Measurements from ENCODE around the gene ORC4.
"Not testable (repeated sequence)": the region's sequence is repeated elsewhere in the genome, so short reads cannot be mapped to it uniquely, and the experiment has no call there.

Gene ORC4

GRCh38 chr2:148021059-148021861 lies 723 bp upstream of the ORC4 start, which contains the start of gene MBD5:
MBD5 (plus strand) TSS chr2:148021091.
- DNase-seq: peak in 33 of 56 donors; percentile 15 to 79 (median 56)

GRCh38 chr2:148014616-148015015 lies 5.9 kb downstream of the ORC4 start:
- no peak for DNase-seq

GRCh38 chr2:148013876-148014275 lies 6.7 kb downstream of the ORC4 start:
- no peak for DNase-seq

- DNase-seq: not testable (repeated sequence)
These were observed 12.1 kb downstream of the ORC4 start for GRCh38 chr2:148008411-148008810.

GRCh38 chr2:148007219-148007900 lies 13.2 kb downstream of the ORC4 start:
- DNase-seq: no peak

- DNase-seq: no peak
These were observed 14.1 kb downstream of the ORC4 start for GRCh38 chr2:148006249-148007007.

GRCh38 chr2:148002420-148002819 lies 18.1 kb downstream of the ORC4 start:
- not testable (repeated sequence) for DNase-seq

- DNase-seq: no peak
These were observed 20.4 kb downstream of the ORC4 start for GRCh38 chr2:148000095-148000494.

- no peak for DNase-seq
These were observed 21.4 kb downstream of the ORC4 start for GRCh38 chr2:147999126-147999525.

- no peak for DNase-seq
These were observed 22.3 kb downstream of the ORC4 start for GRCh38 chr2:147998203-147998602.

GRCh38 chr2:147996828-147997227 lies 23.7 kb downstream of the ORC4 start:
- no peak for DNase-seq

- DNase-seq: not testable (repeated sequence)
These were observed 25.6 kb downstream of the ORC4 start for GRCh38 chr2:147994965-147995364.

GRCh38 chr2:147989809-147990403 lies 30.6 kb downstream of the ORC4 start:
- DNase-seq: peak in 2 of 56 donors; percentile 2 to 24

- no peak for DNase-seq
These were observed 31.4 kb downstream of the ORC4 start for GRCh38 chr2:147989102-147989501.

- DNase-seq: no peak
These were observed 39.5 kb downstream of the ORC4 start for GRCh38 chr2:147980940-147981528.

GRCh38 chr2:147977679-147978078 lies 42.9 kb downstream of the ORC4 start:
- no peak for DNase-seq

GRCh38 chr2:147976102-147976501 lies 44.4 kb downstream of the ORC4 start:
- no peak for DNase-seq

- no peak for DNase-seq
These were observed 52.0 kb downstream of the ORC4 start for GRCh38 chr2:147968571-147968970.

GRCh38 chr2:147952118-147952517 lies 68.4 kb downstream of the ORC4 start:
- no peak for DNase-seq

- no peak for DNase-seq
These were observed 74.9 kb downstream of the ORC4 start for GRCh38 chr2:147945660-147946059.

- DNase-seq: no peak
These were observed 81.2 kb downstream of the ORC4 start for GRCh38 chr2:147939313-147939712.

Measured in nucleus accumbens (tissue), 56 donors.